Esophagus muscularis mucosa (tissue), 4 donors: Measurements from ENCODE around the gene RAB40B.

Experiments
- CTCF ChIP-seq, 3 experiments: fragments of 200-600 bp in 2 of 3; fragments of 450-650 bp in 1 of 3; sonication (generic) in 2 of 3; IDR thresholded peaks; one replicate each; pipeline ENCODE4 v1.5.1; 2017 to 2019; ENCODE audit warnings: antibody characterized with exemption in 3 of 3, mild to moderate bottlenecking in 2 of 3, moderate library complexity in 1 of 3
- EP300 ChIP-seq: sonication (generic); formaldehyde crosslinking; IDR thresholded peaks from one replicate; pipeline ENCODE4 v1.6.1; 2017; ENCODE audit warnings: antibody characterized with exemption
- POLR2A ChIP-seq: fragments of 450-650 bp; IDR thresholded peaks from one replicate; pipeline ENCODE4 v1.6.1; 2017; ENCODE audit warnings: antibody characterized with exemption, moderate library complexity, mild to moderate bottlenecking, low read depth
- POLR2AphosphoS5 ChIP-seq, 2 donors: sonication (generic); formaldehyde crosslinking; IDR thresholded peaks; one replicate each; pipeline ENCODE4 v1.6.1; 2017; ENCODE audit warnings: antibody characterized with exemption in 2 of 2

DNA sequence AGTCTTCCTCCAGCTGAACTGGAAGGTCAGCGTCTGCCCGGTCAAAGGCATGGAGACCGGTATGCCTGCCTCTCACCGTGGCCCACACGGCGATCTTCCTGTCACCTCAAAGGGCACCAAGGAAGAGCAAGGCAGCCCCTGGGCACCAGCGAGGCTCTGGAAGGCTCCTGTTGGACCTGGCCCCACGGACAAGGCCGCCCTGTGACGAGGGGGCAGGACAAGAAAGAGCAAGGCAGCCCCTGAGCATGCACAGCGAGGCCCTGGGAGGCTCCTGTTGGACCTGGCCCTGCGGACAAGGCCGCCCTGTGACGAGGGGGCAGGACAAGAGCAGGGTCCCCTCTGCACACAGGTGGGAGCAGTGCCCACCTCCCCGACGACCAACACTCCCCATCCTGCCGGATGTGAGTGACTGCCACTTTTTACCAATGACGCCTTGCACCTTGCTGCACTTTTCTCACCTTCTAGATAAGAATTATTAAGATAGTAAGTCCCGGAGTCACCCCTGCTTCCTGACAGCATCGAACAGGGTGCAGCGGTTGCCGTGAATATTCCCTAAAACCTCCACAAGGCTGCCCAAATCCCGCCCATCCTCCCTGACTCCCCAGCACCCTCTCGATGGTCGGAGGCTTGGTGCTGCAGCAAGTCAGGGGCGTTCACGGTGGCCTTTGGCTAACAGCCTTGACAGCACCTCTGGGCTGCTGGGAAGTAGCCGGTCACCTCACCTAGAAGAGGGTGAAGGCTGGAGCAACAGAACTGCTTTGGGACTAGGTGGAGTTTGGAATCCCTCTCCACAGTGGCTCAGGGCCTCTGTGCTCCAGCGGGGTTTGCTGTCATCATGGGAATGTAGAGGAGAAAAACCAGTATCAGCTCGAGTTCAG lies 44.6 kb downstream of the RAB40B start:
- TF ChIP-seq CTCF (IDR thresholded peaks at IDR 0.05) (no peak), EP300 (no peak), POLR2A (no peak), POLR2AphosphoS5 (IDR thresholded peaks at IDR 0.05) (no peak)
